SU-DHL-6 (cell line): Measurements from ENCODE around the gene RIOK1.

Source experiments
- H2AFZ ChIP-seq: fragments of 200-600 bp; sonication (generic); 2 replicates; pipeline ENCODE4 v1.6.1; 2014; ENCODE audit warnings: low read depth, mild to moderate bottlenecking, moderate library complexity, mixed read lengths, antibody characterized with exemption, low read length; ENCODE audit not compliant: severe bottlenecking
- H3F3A ChIP-seq: fragments of 200-600 bp; shearing (Covaris generic); 2 replicates; pipeline ENCODE4 v1.6.0; 2016; ENCODE audit warnings: antibody characterized with exemption, mild to moderate bottlenecking; ENCODE audit not compliant: insufficient read depth
- H3K27ac ChIP-seq: fragments of 200-600 bp; sonication (generic); 2 replicates; pipeline ENCODE4 v1.5.1; 2016; ENCODE audit warnings: low read depth, mild to moderate bottlenecking, low read length, moderate library complexity, mixed read lengths
- H3K27me3 ChIP-seq: fragments of 200-600 bp; sonication (generic), shearing (Covaris generic); 2 replicates; pipeline ENCODE4 v1.6.0; 2014; ENCODE audit warnings: mild to moderate bottlenecking, low read length
- H3K36me3 ChIP-seq: fragments of 200-600 bp; sonication (generic); 2 replicates; pipeline ENCODE4 v1.6.1; 2014; ENCODE audit warnings: mild to moderate bottlenecking, low read length, mixed read lengths
- H3K4me2 ChIP-seq: fragments of 300-600, 200-600 bp; shearing (Covaris generic), sonication (generic); 2 replicates; pipeline ENCODE4 v1.6.0; 2014; ENCODE audit warnings: low read length, low read depth, mild to moderate bottlenecking; ENCODE audit not compliant: poor library complexity, severe bottlenecking
- H3K4me3 ChIP-seq: fragments of 200-600 bp; sonication (generic); 2 replicates; pipeline ENCODE4 v1.5.1; 2014; ENCODE audit warnings: antibody characterized with exemption, low read length, mild to moderate bottlenecking, mixed read lengths; ENCODE audit not compliant: insufficient read depth, poor library complexity, severe bottlenecking
- H3K79me2 ChIP-seq: fragments of 200-600 bp; sonication (generic); 2 replicates; pipeline ENCODE4 v1.6.1; 2014; ENCODE audit warnings: mild to moderate bottlenecking, low read length, moderate library complexity; ENCODE audit not compliant: insufficient read depth
- H3K9ac ChIP-seq: fragments of 200-600 bp; sonication (generic); 2 replicates; pipeline ENCODE4 v1.7.0; 2014; ENCODE audit warnings: mild to moderate bottlenecking, low read length
- H3K9me2 ChIP-seq: fragments of 200-600 bp; sonication (generic); replicated peaks from 2 replicates; pipeline ENCODE4 v1.6.1; 2014; ENCODE audit warnings: low read length; ENCODE audit not compliant: insufficient read depth
- H3K9me3 ChIP-seq: fragments of 200-600 bp; sonication (generic); 2 replicates; pipeline ENCODE4 v1.6.1; 2014; ENCODE audit warnings: low read length, mixed read lengths; ENCODE audit not compliant: insufficient read depth
- H4K20me1 ChIP-seq: fragments of 200-600 bp; sonication (generic); 2 replicates; pipeline ENCODE4 v1.6.1; 2014; ENCODE audit warnings: low read depth, mild to moderate bottlenecking, antibody characterized with exemption, low read length, moderate library complexity, mixed read lengths
- CTCF ChIP-seq: fragments of 200-600 bp; sonication (generic); IDR thresholded peaks from one replicate; pipeline ENCODE4 v1.5.1; 2017; ENCODE audit warnings: antibody characterized with exemption, mild to moderate bottlenecking, low read length, moderate library complexity; ENCODE audit not compliant: insufficient read depth, poor library complexity, severe bottlenecking
- EZH2phosphoT487 ChIP-seq: fragments of 200-600 bp; sonication (generic), shearing (Covaris generic); conservative IDR thresholded peaks from 2 replicates; pipeline ENCODE4 v1.6.1; 2018; ENCODE audit warnings: mild to moderate bottlenecking, antibody characterized with exemption, low read length, moderate library complexity, mixed read lengths

The RIOK1 gene

GRCh38 chr6:7367408-7367807 lies 22.2 kb upstream of the RIOK1 start:
- no peaks in the 10 kb centered on the region for H3K36me3 ChIP-seq
- no peak overlapping the region for H3K9ac ChIP-seq
- H3K27me3 ChIP-seq, result no peaks in the 10 kb centered on the region
- H3F3A ChIP-seq, result no peaks in the 10 kb centered on the region
- H3K79me2 ChIP-seq, result no peaks in the 10 kb centered on the region
- H4K20me1 ChIP-seq, result no peaks in the 10 kb centered on the region
- H3K9me2 ChIP-seq, result no peaks in the 10 kb centered on the region
- no peak overlapping the region for H3K4me3 ChIP-seq
- H3K4me2 ChIP-seq, result no peak overlapping the region
- no peak overlapping the region for H3K27ac ChIP-seq
- H2AFZ ChIP-seq, result no peak overlapping the region
- TF ChIP-seq CTCF, result no peak
- no peak for TF ChIP-seq EZH2phosphoT487
- H3K9me3 ChIP-seq, result no peaks in the 10 kb centered on the region

- Histone ChIP-seq H4K20me1 (no peaks in the 10 kb centered on the region), H3K36me3 (no peaks in the 10 kb centered on the region), H3K9ac (no peak overlapping the region), H3K79me2 (no peaks in the 10 kb centered on the region), H3K27ac (no peak overlapping the region), H3K4me3 (no peak overlapping the region), H3K27me3 (no peaks in the 10 kb centered on the region), H2AFZ (no peak overlapping the region), H3K9me2 (no peaks in the 10 kb centered on the region), H3F3A (no peaks in the 10 kb centered on the region), H3K4me2 (no peak overlapping the region), H3K9me3 (no peaks in the 10 kb centered on the region)
- TF ChIP-seq CTCF (no peak), EZH2phosphoT487 (no peak)
These were observed 15.9 kb upstream of the RIOK1 start for GRCh38 chr6:7373739-7374138.

- Histone ChIP-seq H3K27ac (no peak overlapping the region), H4K20me1 (no peaks in the 10 kb centered on the region), H3F3A (no peaks in the 10 kb centered on the region), H3K9me3 (no peaks in the 10 kb centered on the region), H2AFZ (no peak overlapping the region), H3K4me3 (no peak overlapping the region), H3K9ac (no peak overlapping the region), H3K36me3 (no peaks in the 10 kb centered on the region), H3K9me2 (no peaks in the 10 kb centered on the region), H3K27me3 (no peaks in the 10 kb centered on the region), H3K79me2 (no peaks in the 10 kb centered on the region), H3K4me2 (no peak overlapping the region)
- TF ChIP-seq CTCF (no peak), EZH2phosphoT487 (no peak)
These were observed 11.6 kb upstream of the RIOK1 start for GRCh38 chr6:7377961-7378360.

GRCh38 chr6:7378740-7379139 lies 10.9 kb upstream of the RIOK1 start:
- Histone ChIP-seq H3K4me3 (no peak overlapping the region), H3K27ac (no peak overlapping the region), H4K20me1 (no peaks in the 10 kb centered on the region), H3K36me3 (no peaks in the 10 kb centered on the region), H3F3A (no peaks in the 10 kb centered on the region), H3K9ac (no peak overlapping the region), H3K27me3 (no peaks in the 10 kb centered on the region), H3K4me2 (no peak overlapping the region), H3K9me3 (no peaks in the 10 kb centered on the region), H2AFZ (no peak overlapping the region), H3K9me2 (no peaks in the 10 kb centered on the region), H3K79me2 (no peaks in the 10 kb centered on the region)
- no peak for TF ChIP-seq CTCF
